Endothelial cell (in vitro differentiated cells): Measurements from ENCODE around the gene SPPL2A. TPM values are rescaled to one million over a fixed set of nuclear protein-coding genes. Genes with fewer than 3 reads are reported as not detected.

ENCODE experiments used
- DNase-seq: peaks from one replicate; pipeline ENCODE4 v3.0.0; 2021; ENCODE audit warnings: low spot score
- H3K27ac Mint-ChIP-seq: one replicate; pipeline ENCODE4 v1.8.0; 2021; ENCODE audit warnings: mixed read lengths, inconsistent platforms; ENCODE audit not compliant: unreplicated experiment
- H3K27me3 Mint-ChIP-seq: one replicate; pipeline ENCODE4 v1.8.0; 2021; ENCODE audit warnings: mild to moderate bottlenecking, moderate library complexity, mixed read lengths, inconsistent platforms; ENCODE audit not compliant: unreplicated experiment
- H3K36me3 Mint-ChIP-seq: one replicate; pipeline ENCODE4 v1.8.0; 2021; ENCODE audit warnings: mild to moderate bottlenecking, low read depth, mixed read lengths, inconsistent platforms; ENCODE audit not compliant: unreplicated experiment
- H3K4me1 Mint-ChIP-seq: one replicate; pipeline ENCODE4 v1.8.0; 2021; ENCODE audit warnings: mild to moderate bottlenecking, mixed read lengths, inconsistent platforms; ENCODE audit not compliant: unreplicated experiment
- H3K4me3 Mint-ChIP-seq: one replicate; pipeline ENCODE4 v1.8.0; 2021; ENCODE audit warnings: mild to moderate bottlenecking, mixed read lengths, inconsistent platforms; ENCODE audit not compliant: unreplicated experiment
- H3K9me3 Mint-ChIP-seq: one replicate; pipeline ENCODE4 v1.8.0; 2021; ENCODE audit warnings: mixed read lengths, inconsistent platforms; ENCODE audit not compliant: unreplicated experiment
- CTCF ChIP-seq: fragments of 200-600 bp; sonication (generic); IDR thresholded peaks from one replicate; pipeline ENCODE4 v1.5.0; 2021; ENCODE audit warnings: antibody characterized with exemption; ENCODE audit not compliant: unreplicated experiment
- total RNA-seq: library from RNA; stranded (reverse); fragmentation: NEBNext Ultra II Directional; extraction: Animal tissue kit (Norgen Biotek cat#: 25700); gene quantifications from one replicate; pipeline ENCODE4 v1.2.1, GENCODE V29; 2021; ENCODE audit not compliant: unreplicated experiment

SPPL2A gene
- total RNA-seq, 1 donor from 2014 or later: 62.2 TPM

- no peaks in the 10 kb centered on the region for H3K9me3 Mint-ChIP-seq
These were observed 14.1 kb downstream of the SPPL2A start for GRCh38 chr15:50751394-50751793.

GRCh38 chr15:50750227-50750705, 15.2 kb downstream of the SPPL2A start:
- DNase-seq: no peak
- Mint-ChIP-seq H3K4me1 (no peaks in the 10 kb centered on the region), H3K27me3 (no peaks in the 10 kb centered on the region), H3K4me3 (no peak overlapping the region), H3K36me3 (peaks cover 7% of the 10 kb centered on the region), H3K27ac (no peak overlapping the region), H3K9me3 (no peaks in the 10 kb centered on the region)
- no peak for TF ChIP-seq CTCF

More at GRCh38 chr15:50751394-50751793, 14.1 kb downstream of the SPPL2A start:
- Mint-ChIP-seq H3K27ac (no peak overlapping the region), H3K4me1 (no peaks in the 10 kb centered on the region), H3K36me3 (peaks cover 7% of the 10 kb centered on the region), H3K27me3 (peaks cover 1% of the 10 kb centered on the region), H3K4me3 (no peak overlapping the region)
- TF ChIP-seq CTCF: no peak
- DNase-seq: no peak

- H3K36me3 Mint-ChIP-seq: peaks cover 6% of the 10 kb centered on the region
These were observed 18.0 kb downstream of the SPPL2A start for GRCh38 chr15:50747523-50747922.

GRCh38 chr15:50744601-50745000, 20.9 kb downstream of the SPPL2A start:
- Mint-ChIP-seq H3K4me3 (no peak overlapping the region), H3K27me3 (peaks cover 2% of the 10 kb centered on the region), H3K27ac (no peak overlapping the region), H3K4me1 (no peaks in the 10 kb centered on the region), H3K36me3 (peaks cover 8% of the 10 kb centered on the region), H3K9me3 (no peaks in the 10 kb centered on the region)
- TF ChIP-seq CTCF: no peak
- no peak for DNase-seq

More at GRCh38 chr15:50747523-50747922, 18.0 kb downstream of the SPPL2A start:
- Mint-ChIP-seq H3K9me3 (no peaks in the 10 kb centered on the region), H3K27me3 (peaks cover 1% of the 10 kb centered on the region), H3K27ac (no peak overlapping the region), H3K4me3 (no peak overlapping the region), H3K4me1 (no peaks in the 10 kb centered on the region)
- DNase-seq: no peak
- no peak for TF ChIP-seq CTCF

- H3K27ac Mint-ChIP-seq: no peak overlapping the region
- H3K36me3 Mint-ChIP-seq: peaks cover 6% of the 10 kb centered on the region
- DNase-seq: no peak
- TF ChIP-seq CTCF: no peak
- H3K27me3 Mint-ChIP-seq: peaks cover 2% of the 10 kb centered on the region
- no peak overlapping the region for H3K4me3 Mint-ChIP-seq
- no peaks in the 10 kb centered on the region for H3K9me3 Mint-ChIP-seq
- H3K4me1 Mint-ChIP-seq: no peaks in the 10 kb centered on the region
These were observed 24.6 kb downstream of the SPPL2A start for GRCh38 chr15:50740955-50741354.
